Peyer's patch (tissue), 4 donors: ENCODE measurements around the gene CNKSR3.

ENCODE experiments used
- POLR2A ChIP-seq, 2 donors: fragments of 450-650 bp; IDR thresholded peaks; one replicate each; pipeline ENCODE4 v1.5.1; 2017; ENCODE audit warnings: antibody characterized with exemption in 2 of 2, mild to moderate bottlenecking in 2 of 2, moderate library complexity in 2 of 2
- TF ChIP-seq, protein P1 (sequence below), 6 experiments: fragments of 450-650 bp in 4 of 6; fragments of 200-600 bp in 2 of 6; sonication (generic) in 1 of 6; IDR thresholded peaks; one replicate each; pipeline ENCODE4 v1.5.1; 2017 to 2019; ENCODE audit warnings: antibody characterized with exemption in 6 of 6, mild to moderate bottlenecking in 3 of 6, moderate library complexity in 1 of 6

DNA sequence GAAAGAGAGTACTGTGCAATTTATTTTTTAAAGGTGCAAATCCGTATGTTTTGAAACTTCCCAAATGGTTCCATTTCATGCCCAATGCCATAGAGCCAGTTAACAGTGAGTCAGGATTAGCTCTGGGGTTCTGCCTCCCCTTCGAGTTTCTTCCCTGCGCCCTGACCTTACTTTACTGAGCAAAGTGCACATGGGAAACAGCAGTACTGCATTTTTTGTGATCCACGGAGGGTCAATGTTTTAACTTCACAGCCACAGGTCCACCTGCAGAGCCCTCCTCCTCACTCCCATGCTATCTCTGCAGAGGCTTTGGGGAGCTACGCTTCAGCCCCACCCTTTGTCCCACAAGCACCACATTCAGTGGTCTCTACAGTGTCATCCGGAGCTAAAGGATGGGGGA lies 44.0 kb upstream of the CNKSR3 start:
- no peak for TF ChIP-seq POLR2A (IDR thresholded peaks at IDR 0.05)
- TF ChIP-seq, protein P1, sequence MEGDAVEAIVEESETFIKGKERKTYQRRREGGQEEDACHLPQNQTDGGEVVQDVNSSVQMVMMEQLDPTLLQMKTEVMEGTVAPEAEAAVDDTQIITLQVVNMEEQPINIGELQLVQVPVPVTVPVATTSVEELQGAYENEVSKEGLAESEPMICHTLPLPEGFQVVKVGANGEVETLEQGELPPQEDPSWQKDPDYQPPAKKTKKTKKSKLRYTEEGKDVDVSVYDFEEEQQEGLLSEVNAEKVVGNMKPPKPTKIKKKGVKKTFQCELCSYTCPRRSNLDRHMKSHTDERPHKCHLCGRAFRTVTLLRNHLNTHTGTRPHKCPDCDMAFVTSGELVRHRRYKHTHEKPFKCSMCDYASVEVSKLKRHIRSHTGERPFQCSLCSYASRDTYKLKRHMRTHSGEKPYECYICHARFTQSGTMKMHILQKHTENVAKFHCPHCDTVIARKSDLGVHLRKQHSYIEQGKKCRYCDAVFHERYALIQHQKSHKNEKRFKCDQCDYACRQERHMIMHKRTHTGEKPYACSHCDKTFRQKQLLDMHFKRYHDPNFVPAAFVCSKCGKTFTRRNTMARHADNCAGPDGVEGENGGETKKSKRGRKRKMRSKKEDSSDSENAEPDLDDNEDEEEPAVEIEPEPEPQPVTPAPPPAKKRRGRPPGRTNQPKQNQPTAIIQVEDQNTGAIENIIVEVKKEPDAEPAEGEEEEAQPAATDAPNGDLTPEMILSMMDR (IDR thresholded peaks at IDR 0.05) = no peak
